NCI-H748 treated with DMSO at 0.1 percent for 48 hours (cell line): ENCODE data around the gene SYT15B.
"Not testable (repeated sequence)": the region's sequence is repeated elsewhere in the genome, so short reads cannot be mapped to it uniquely, and the experiment has no call there.

ENCODE experiments used
- DNase-seq: peaks from one replicate; lab custom pipeline; 2025; lab: John Stamatoyannopoulos, UW

The SYT15B gene

DNA sequence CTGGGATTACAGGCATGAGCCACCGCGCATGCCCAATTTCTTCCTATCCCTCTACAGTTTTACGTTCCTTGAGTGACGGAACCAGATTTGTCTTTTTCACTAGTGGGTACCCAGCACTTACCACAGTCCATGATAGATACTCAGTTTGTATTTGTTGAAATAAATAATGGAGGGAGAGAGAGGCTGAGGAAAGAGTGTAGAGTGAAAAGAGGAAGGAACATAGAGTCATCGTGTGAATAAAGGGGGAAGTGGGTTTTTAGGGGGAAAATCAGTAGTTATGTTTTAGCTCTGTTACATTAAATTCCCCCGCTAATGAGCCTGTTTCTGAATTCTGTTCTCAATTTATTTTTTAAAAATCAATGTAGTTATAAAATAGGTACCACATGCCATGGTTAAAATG lies 37.7 kb downstream of the SYT15B start:
- DNase-seq = not testable (repeated sequence)

DNA sequence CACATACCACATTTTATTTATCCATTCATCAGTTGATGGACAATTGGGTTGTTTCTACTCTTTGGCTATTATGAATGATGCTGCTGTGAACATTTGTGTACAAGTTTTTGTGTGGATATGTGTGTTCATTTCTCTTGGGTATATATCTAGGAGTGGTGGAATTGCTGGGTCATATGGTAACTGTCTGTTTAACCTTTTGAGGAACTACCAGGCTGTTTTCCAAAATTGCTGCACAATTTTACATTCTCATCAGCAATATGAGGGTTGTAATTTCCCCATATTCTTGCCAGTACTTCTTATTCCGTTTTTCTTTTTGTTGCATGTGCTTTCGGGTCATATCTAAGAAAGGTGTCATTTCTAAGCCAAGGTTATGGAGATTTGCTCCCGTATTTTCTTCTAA lies 38.3 kb downstream of the SYT15B start:
- not testable (repeated sequence) for DNase-seq

DNA sequence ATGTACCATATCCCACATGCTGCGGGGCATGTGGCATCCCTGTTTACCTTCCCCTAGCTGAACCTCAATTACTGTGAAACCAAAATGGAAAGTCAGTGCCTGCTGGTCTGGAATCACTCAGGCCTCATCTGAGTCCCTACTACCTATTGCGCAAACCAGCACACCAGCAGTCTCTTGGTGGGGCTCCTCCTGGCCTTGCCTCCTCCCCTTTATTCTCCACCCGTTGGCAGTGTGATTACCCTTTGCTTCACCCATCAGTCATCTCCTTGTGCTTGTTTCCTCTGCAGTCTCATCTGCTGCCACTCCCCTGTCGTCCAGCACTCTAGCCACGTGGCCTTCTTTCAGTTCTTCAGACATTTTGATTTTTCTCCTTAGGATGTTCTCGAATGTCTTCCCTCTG lies 39.3 kb downstream of the SYT15B start:
- not testable (repeated sequence) for DNase-seq

DNA sequence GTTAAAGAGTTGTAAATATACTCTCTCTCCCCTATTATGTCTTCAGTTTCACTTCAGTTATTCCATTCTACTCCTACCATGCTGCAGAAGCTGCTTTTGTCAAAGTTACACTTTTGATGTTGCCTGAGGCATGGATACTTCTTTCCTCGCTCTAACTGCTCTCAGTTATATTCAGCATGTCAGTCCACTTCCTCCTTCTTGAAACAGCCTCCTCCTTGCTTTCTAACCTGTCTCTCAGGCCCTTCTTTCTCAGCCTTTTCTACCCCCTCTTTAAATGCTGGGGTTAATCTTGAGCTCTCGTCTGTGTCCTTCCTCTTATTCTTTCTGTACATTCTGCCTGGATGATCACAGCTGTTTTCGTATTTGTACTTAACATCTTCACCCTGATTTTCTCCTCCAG lies 40.0 kb downstream of the SYT15B start:
- not testable (repeated sequence) for DNase-seq

DNA sequence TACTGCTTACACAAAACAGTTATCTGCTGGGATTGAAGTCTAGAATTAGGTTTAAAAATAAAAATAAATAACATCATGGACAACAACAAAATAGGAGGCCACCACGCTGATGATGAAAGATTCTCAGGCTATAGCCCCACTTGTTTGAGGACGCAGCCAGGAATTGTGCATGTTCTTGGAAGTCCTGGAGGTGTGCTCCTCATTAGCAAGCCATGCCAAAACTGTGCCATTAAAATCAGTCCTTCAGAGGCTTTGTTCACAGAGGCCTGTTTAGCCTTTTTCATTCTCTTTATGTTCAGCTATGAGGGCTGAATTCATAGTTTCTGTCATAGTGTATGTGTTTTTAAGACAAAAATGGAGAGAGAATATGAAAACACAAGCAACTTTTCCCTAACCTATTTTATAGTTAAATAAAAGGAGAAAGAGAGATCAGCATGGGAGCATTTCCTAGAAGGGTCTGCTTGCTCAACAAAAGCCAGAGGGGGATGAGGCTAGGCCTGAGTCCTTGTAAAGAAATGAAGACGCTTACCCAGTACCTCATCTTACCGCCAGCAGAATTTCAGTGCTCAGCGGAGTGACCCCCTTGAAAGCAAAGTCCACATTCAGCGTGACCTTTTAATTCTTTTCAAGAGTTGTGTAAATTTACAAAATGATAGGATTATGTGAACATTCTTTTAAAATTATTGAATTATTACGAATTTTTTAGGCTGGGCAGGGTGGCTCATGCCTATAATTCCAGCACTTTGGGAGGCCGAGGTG lies 46.2 kb downstream of the SYT15B start:
- not testable (repeated sequence) for DNase-seq
